K562 (cell line): ENCODE data around the gene GSS.

Experiments used
- ELF1 ChIP-seq: fragments of 200-800 bp; sonication (Bioruptor generic); IDR thresholded peaks from 2 replicates; pipeline ENCODE4 v1.6.1; 2016; ENCODE audit warnings: missing genetic modification characterization, missing compliant biosample characterization
- EP300 ChIP-seq: IDR thresholded peaks from 2 replicates; pipeline ENCODE4 v1.6.1; 2012; ENCODE audit warnings: low read length, improper control_type of control experiment
- JUND ChIP-seq, 2 experiments: IDR thresholded peaks; 2 replicates in 1 of 2; 3 replicates in 1 of 2; pipeline ENCODE4 v1.6.1; 2011; ENCODE audit warnings: borderline replicate concordance in 2 of 2, low read depth in 2 of 2, low read length in 2 of 2, improper control_type of control experiment in 1 of 2, missing biosample characterization in 1 of 2, missing genetic modification characterization in 1 of 2, missing genetic modification reagents in 1 of 2
- KDM1A ChIP-seq, 2 experiments: fragments of 450-650 bp; IDR thresholded peaks; 2 replicates each; pipeline ENCODE4 v1.6.1; 2016; ENCODE audit warnings: mild to moderate bottlenecking in 2 of 2
- NFIC ChIP-seq: fragments of 450-650 bp; IDR thresholded peaks from 2 replicates; pipeline ENCODE4 v1.6.1; 2017; ENCODE audit warnings: mild to moderate bottlenecking, inconsistent platforms
- NR2C1 ChIP-seq, 2 experiments: fragments of 450-650 bp; IDR thresholded peaks; 2 replicates each; pipeline ENCODE4 v1.6.1; 2017; ENCODE audit warnings: mild to moderate bottlenecking in 2 of 2, antibody characterized with exemption in 1 of 2, inconsistent platforms in 1 of 2, missing compliant biosample characterization in 1 of 2, missing genetic modification characterization in 1 of 2
- POLR2AphosphoS2 ChIP-seq: IDR thresholded peaks from 2 replicates; pipeline ENCODE4 v1.6.1; 2012; ENCODE audit warnings: low read length, improper control_type of control experiment
- ZNF124 ChIP-seq: sonication (generic); formaldehyde crosslinking; IDR thresholded peaks from 2 replicates; pipeline ENCODE4 v1.8.1; 2022; ENCODE audit warnings: missing genetic modification reagents
- ZNF174 ChIP-seq: fragments of 250-450 bp; sonication (Bioruptor Pico); IDR thresholded peaks from 2 replicates; pipeline ENCODE4 v1.4.0; 2020; ENCODE audit warnings: mild to moderate bottlenecking
- TF ChIP-seq, protein P1 (sequence below): fragments of 450-650 bp; IDR thresholded peaks from 2 replicates; pipeline ENCODE4 v1.6.1; 2018; ENCODE audit warnings: mild to moderate bottlenecking, low read depth; ENCODE audit not compliant: partially characterized antibody
- TF ChIP-seq, protein P2 (sequence below): sonication (generic); formaldehyde crosslinking; IDR thresholded peaks from 2 replicates; pipeline ENCODE4 v1.8.1; 2022; ENCODE audit warnings: missing genetic modification reagents
- TF ChIP-seq, protein P3 (sequence below), 2 experiments: fragments of 450-650 bp in 1 of 2; sonication (generic) in 1 of 2; formaldehyde crosslinking in 1 of 2; IDR thresholded peaks in 1 of 2; conservative IDR thresholded peaks in 1 of 2; 2 replicates each; pipeline versions ENCODE4 v1.6.1 to v1.8.1; 2016 to 2023; ENCODE audit warnings: mild to moderate bottlenecking in 2 of 2, moderate library complexity in 2 of 2, inconsistent platforms in 1 of 2, missing genetic modification reagents in 1 of 2
- TF ChIP-seq, protein P4 (sequence below), 3 experiments: IDR thresholded peaks in 2 of 3; conservative IDR thresholded peaks in 1 of 3; 2 replicates each; pipeline ENCODE4 v1.5.1; 2011 to 2012; ENCODE audit warnings: low read length in 3 of 3, mild to moderate bottlenecking in 3 of 3, control low read depth in 2 of 3, improper control_type of control experiment in 1 of 3, inconsistent platforms in 1 of 3, low read depth in 1 of 3, mixed read lengths in 1 of 3, moderate library complexity in 1 of 3; ENCODE audit not compliant: insufficient read depth in 2 of 3

DNA sequence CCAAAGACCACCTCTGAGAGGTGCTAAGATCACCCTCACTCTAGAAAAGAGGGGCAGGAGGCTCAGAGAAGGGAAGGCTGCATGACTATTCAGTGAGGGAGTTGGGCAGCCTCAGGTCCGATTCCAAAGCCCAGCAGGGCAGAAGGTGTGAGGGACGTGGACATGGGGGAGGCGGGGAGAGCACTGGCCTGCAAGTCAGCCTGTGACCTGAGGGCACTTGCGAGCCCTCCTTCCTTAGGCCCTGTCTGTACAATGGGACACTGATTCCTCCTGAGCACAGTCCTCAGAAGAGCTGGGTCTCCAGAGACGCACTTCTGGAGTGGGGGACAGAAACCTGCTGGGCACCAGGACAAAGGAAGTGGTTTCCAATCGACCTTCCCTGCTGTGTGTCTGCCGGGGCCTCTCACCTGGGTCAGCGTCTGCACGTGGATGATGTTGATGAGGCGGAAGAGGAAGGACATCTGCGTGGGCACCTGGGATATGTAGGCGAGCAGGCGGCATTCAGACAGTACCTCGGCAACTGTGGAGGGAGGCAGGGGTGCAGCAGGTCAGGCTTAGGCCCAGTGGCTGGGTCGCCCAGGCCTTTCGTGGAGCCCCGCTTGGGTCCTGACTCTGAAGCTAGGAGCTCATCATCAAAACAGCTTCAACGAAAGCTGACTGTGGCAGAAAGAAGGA is 48.6 kb upstream of the GSS start:
- TF ChIP-seq POLR2AphosphoS2 = no peak
- no peak for TF ChIP-seq JUND (IDR thresholded peaks at IDR 0.05; ENCODE audit: borderline replicate concordance, low read depth, low read length)
- no peak for TF ChIP-seq JUND (tag; IDR thresholded peaks at IDR 0.05; ENCODE audit: borderline replicate concordance, low read depth, low read length)
- TF ChIP-seq, protein P1, sequence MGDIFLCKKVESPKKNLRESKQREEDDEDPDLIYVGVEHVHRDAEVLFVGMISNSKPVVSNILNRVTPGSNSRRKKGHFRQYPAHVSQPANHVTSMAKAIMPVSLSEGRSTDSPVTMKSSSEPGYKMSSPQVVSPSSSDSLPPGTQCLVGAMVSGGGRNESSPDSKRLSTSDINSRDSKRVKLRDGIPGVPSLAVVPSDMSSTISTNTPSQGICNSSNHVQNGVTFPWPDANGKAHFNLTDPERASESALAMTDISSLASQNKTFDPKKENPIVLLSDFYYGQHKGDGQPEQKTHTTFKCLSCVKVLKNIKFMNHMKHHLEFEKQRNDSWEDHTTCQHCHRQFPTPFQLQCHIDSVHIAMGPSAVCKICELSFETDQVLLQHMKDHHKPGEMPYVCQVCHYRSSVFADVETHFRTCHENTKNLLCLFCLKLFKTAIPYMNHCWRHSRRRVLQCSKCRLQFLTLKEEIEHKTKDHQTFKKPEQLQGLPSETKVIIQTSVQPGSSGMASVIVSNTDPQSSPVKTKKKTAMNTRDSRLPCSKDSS = no peak
- no peak for TF ChIP-seq KDM1A (IDR thresholded peaks at IDR 0.05)
- TF ChIP-seq, protein P2, sequence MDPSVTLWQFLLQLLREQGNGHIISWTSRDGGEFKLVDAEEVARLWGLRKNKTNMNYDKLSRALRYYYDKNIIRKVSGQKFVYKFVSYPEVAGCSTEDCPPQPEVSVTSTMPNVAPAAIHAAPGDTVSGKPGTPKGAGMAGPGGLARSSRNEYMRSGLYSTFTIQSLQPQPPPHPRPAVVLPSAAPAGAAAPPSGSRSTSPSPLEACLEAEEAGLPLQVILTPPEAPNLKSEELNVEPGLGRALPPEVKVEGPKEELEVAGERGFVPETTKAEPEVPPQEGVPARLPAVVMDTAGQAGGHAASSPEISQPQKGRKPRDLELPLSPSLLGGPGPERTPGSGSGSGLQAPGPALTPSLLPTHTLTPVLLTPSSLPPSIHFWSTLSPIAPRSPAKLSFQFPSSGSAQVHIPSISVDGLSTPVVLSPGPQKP (CRISPR knock-in tag) = no peak
- TF ChIP-seq ZNF124 (CRISPR knock-in tag) = no peak
- TF ChIP-seq NFIC = no peak
- TF ChIP-seq, protein P3, sequence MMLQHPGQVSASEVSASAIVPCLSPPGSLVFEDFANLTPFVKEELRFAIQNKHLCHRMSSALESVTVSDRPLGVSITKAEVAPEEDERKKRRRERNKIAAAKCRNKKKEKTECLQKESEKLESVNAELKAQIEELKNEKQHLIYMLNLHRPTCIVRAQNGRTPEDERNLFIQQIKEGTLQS (IDR thresholded peaks at IDR 0.05) = no peak
- TF ChIP-seq, protein P3 (CRISPR knock-in tag; conservative IDR thresholded peaks at IDR 0.05) = no peak
- no peak for TF ChIP-seq ZNF174 (CRISPR knock-in tag)
- TF ChIP-seq EP300 = no peak
- TF ChIP-seq, protein P4, sequence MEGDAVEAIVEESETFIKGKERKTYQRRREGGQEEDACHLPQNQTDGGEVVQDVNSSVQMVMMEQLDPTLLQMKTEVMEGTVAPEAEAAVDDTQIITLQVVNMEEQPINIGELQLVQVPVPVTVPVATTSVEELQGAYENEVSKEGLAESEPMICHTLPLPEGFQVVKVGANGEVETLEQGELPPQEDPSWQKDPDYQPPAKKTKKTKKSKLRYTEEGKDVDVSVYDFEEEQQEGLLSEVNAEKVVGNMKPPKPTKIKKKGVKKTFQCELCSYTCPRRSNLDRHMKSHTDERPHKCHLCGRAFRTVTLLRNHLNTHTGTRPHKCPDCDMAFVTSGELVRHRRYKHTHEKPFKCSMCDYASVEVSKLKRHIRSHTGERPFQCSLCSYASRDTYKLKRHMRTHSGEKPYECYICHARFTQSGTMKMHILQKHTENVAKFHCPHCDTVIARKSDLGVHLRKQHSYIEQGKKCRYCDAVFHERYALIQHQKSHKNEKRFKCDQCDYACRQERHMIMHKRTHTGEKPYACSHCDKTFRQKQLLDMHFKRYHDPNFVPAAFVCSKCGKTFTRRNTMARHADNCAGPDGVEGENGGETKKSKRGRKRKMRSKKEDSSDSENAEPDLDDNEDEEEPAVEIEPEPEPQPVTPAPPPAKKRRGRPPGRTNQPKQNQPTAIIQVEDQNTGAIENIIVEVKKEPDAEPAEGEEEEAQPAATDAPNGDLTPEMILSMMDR (IDR thresholded peaks at IDR 0.05 in 2 of 3, conservative IDR thresholded peaks at IDR 0.05 in 1 of 3; ENCODE audit: insufficient read depth in 2 of 3, low read depth in 1 of 3, low read length in 3 of 3) = no peak
- no peak for TF ChIP-seq NR2C1 (IDR thresholded peaks at IDR 0.05)
- TF ChIP-seq NR2C1 (tag; IDR thresholded peaks at IDR 0.05) = no peak
- no peak for TF ChIP-seq ELF1
